ENCODE results near the gene CAPRIN1. TPM values are rescaled to one million over a fixed set of nuclear protein-coding genes. Genes with fewer than 3 reads are reported as not detected.
"Not testable (repeated sequence)": the region's sequence is repeated elsewhere in the genome, so short reads cannot be mapped to it uniquely, and the experiment has no call there.

CAPRIN1 gene
- total RNA-seq, 4 donors from 2014 or later: 89.6 to 126 (median 103) TPM

DNA sequence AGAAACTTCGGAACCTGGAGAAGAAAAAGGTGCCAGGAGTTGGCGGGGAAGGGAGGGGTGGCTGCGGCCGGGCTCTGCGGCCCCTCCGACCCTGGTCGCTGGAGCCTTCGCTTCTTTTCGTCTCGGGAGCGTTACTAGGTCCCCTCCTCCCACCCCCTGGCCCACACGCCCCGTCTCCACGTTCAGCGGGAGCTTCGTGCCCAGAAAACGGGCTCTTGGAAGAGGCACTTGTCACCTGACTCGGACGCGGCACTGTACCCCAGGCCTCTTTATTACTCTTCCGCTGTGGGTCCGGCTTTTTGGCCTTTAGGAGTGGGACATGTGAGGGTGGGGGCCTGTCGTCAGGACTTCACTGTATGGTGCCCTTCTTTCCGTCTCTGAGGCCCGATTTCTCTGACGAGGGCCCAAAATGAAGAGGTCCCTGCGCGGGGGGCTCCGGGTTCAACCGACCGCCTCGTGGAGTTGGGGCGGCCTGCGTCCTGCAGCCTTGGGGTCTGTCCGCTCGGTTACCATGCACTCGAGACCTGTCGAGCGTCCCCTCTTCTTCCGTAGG lies 1.2 kb downstream of the CAPRIN1 start:
- TF ChIP-seq, protein P1, sequence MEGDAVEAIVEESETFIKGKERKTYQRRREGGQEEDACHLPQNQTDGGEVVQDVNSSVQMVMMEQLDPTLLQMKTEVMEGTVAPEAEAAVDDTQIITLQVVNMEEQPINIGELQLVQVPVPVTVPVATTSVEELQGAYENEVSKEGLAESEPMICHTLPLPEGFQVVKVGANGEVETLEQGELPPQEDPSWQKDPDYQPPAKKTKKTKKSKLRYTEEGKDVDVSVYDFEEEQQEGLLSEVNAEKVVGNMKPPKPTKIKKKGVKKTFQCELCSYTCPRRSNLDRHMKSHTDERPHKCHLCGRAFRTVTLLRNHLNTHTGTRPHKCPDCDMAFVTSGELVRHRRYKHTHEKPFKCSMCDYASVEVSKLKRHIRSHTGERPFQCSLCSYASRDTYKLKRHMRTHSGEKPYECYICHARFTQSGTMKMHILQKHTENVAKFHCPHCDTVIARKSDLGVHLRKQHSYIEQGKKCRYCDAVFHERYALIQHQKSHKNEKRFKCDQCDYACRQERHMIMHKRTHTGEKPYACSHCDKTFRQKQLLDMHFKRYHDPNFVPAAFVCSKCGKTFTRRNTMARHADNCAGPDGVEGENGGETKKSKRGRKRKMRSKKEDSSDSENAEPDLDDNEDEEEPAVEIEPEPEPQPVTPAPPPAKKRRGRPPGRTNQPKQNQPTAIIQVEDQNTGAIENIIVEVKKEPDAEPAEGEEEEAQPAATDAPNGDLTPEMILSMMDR (IDR thresholded peaks at IDR 0.05): no peak
- no peak for TF ChIP-seq POLR2A (IDR thresholded peaks at IDR 0.05)
- 0 to 1% methylated on average over 39 to 40 of the region's 40 CpGs for WGBS, 2 donors
- intact Hi-C loops (cut with DNase I; ENCODE audit: low total_unique reads): no loop called here
- H3K4me3 ChIP-seq (ENCODE audit: low read depth, poor library complexity, severe bottlenecking): peak overlapping the region; percentile 99
- DNase-seq (ENCODE audit: low spot score in 2 of 2): peak in 1 of 2 donors; percentile 23

DNA sequence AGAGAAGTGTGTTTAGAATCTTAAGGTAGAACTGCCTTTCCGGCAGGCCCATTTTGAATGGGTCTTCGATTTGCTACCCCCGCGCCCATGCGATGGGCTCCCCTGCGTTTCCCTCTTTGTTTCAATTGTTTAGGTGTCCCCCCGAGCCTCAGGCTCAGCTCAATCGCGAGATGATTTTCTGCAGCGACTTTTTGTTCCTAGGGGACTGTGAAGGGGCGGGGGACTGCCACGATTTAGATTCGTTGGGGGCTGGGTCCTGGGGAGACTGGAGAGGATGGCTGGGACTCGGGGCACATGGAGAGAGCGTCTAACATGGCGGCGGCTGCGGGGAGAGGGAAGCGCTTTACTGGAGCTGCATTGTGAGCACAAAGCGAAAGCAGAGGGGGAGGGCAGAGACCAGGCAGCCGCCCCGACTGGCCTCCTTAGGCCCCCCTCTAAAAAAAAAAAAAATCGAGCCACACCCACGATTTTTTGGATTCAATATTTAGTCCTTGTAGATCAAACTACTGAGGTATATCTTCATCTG lies 1.7 kb downstream of the CAPRIN1 start:
- intact Hi-C loops (cut with DNase I; ENCODE audit: low total_unique reads): no loop called here
- DNase-seq (ENCODE audit: low spot score in 2 of 2): peak; percentile 61 to 94
- TF ChIP-seq, protein P1 (IDR thresholded peaks at IDR 0.05): no peak
- no peak for TF ChIP-seq POLR2A (IDR thresholded peaks at IDR 0.05)
- H3K4me3 ChIP-seq (ENCODE audit: low read depth, poor library complexity, severe bottlenecking): peak overlapping the region; percentile 99
- WGBS, 2 donors: 1 to 2% methylated on average over 24 of the region's 24 CpGs

DNA sequence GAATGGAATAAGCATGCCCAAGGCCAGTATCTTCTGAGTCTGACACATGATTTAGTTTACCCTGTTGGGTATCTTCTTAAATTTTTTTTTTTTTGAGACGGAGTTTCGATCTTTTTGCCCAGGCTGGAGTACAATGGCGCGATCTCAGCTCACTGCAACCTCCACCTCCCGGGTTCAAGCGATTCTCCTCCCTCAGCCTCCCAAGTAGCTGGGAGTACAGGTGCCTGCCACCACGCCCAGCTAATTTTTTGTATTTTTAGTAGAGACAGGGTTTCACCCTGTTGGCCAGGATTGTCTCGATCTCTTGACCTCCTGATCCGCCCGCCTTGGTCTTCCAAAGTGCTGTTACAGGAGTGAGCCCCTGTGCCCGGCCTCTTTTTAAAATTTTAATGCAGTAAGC lies 2.8 kb downstream of the CAPRIN1 start:
- peak in 1 of 2 donors; percentile 34 for DNase-seq (ENCODE audit: low spot score in 2 of 2)
- H3K4me3 ChIP-seq (ENCODE audit: low read depth, poor library complexity, severe bottlenecking); intact Hi-C loops (cut with DNase I; ENCODE audit: low total_unique reads): not testable (repeated sequence)

DNA sequence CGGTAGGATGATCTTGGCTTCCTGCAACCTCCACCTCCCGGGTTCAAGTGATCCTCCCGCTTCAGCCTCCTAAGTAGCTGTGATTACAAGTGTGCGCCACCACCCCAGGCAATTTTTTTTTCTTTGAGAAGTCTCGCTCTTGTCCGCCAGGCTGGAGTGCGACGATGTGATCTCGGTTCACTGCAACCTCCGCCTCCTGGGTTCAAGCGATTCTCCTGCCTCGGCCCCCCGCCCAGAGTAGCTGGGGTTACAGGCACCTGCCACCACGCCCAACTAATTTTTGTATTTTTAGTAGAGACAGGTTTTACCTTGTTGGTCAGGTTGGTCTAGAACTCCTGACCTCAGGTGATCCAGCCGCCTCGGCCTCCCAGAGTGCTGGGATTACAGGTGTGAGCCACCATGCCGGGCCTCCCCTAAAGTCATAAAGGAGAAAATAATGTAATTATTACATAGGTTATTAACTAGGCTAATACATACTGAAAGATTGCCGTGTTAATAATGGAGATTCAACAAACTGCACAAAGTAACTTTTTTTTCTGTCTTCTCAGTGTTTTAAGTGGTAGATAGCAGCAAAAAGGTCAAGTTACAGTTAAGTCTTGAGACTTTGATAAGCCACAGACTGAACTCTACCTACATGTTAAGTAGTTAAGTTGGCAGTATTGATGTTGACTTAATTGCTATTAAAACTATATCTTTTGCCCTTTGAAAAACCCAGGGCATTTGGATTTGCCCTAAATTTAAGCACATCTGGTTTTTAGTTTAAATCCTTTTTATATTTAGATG lies 3.9 kb downstream of the CAPRIN1 start:
- TF ChIP-seq, protein P1 (IDR thresholded peaks at IDR 0.05): no peak
- no peak for TF ChIP-seq POLR2A (IDR thresholded peaks at IDR 0.05)
- 94 to 96% methylated on average over 18 of the region's 18 CpGs for WGBS, 2 donors
- peak in 1 of 2 donors; percentile 76 for DNase-seq (ENCODE audit: low spot score in 2 of 2)
- H3K4me3 ChIP-seq (ENCODE audit: low read depth, poor library complexity, severe bottlenecking): no peak overlapping the region
- intact Hi-C loops (cut with DNase I; ENCODE audit: low total_unique reads): no loop called here

More for the DNA sequence above, 2.8 kb downstream of the CAPRIN1 start:
- WGBS, 2 donors: 82 to 85% methylated on average over 11 of the region's 11 CpGs

DNA sequence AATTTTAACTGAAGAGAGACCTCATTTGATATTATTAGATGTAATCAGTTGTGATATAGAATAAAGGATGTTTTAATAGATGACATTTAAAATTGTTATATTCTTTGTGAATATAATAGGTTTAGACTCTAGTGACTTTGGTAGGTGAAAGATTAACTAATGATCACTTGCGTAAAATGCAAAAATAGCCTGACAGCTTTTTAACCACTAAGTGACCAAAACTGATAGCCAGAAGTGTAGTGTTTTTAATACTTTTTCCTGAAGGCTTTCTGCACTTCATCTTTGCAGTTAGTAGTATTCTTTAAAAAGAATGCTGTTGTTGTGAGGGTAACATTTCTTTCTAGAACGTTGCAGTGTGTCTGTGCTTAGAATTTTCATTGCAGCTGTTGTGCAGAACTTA lies 5.1 kb downstream of the CAPRIN1 start:
- intact Hi-C loops (cut with DNase I; ENCODE audit: low total_unique reads): no loop called here
- 23 to 24% methylated on average over 2 of the region's 2 CpGs for WGBS, 2 donors
- no peak for DNase-seq (ENCODE audit: low spot score in 2 of 2)

More for the DNA sequence above, 5.1 kb downstream of the CAPRIN1 start:
- TF ChIP-seq, protein P1 (IDR thresholded peaks at IDR 0.05): no peak
- TF ChIP-seq POLR2A (IDR thresholded peaks at IDR 0.05): no peak
- H3K4me3 ChIP-seq (ENCODE audit: low read depth, poor library complexity, severe bottlenecking): no peak overlapping the region
